HG03097 (cell line): ENCODE results near the gene ARHGAP9.
"Not testable (repeated sequence)": the region's sequence is repeated elsewhere in the genome, so short reads cannot be mapped to it uniquely, and the experiment has no call there.

Experiments used
- ATAC-seq: cut with Tn5 transposase; IDR thresholded peaks from one replicate; pipeline ENCODE4 v1.9.1; 2021; ENCODE audit not compliant: unreplicated experiment, low FRiP score

ARHGAP9 gene

DNA sequence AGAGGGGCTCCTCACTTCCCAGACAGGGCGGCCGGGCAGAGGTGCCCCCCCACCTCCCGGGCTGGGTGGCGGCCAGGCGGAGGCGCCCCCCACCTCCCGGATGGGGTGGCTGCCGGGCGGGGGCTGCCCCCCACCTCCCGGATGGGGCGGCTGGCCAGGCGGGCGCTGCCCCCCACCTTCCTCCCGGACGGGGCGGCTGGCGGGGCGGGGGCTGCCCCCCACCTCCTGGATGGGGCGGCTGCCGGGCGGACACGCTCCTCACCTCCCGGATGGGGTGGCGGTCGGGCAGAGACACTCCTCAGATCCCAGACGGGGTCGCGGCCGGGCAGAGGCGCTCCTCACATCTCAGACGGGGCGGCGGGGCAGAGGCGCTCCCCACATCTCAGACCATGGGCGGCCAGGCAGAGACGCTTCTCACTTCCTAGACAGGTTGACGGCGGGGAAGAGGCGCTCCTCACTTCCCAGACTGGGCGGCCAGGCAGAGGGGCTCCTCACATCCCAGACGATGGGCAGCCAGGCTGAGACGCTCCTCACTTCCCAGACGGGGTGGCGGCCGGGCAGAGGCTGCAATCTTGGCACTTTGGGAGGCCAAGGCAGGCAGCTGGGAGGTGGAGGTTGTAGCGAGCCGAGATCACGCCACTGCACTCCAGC lies 15.5 kb upstream of the ARHGAP9 start:
- not testable (repeated sequence) for ATAC-seq

DNA sequence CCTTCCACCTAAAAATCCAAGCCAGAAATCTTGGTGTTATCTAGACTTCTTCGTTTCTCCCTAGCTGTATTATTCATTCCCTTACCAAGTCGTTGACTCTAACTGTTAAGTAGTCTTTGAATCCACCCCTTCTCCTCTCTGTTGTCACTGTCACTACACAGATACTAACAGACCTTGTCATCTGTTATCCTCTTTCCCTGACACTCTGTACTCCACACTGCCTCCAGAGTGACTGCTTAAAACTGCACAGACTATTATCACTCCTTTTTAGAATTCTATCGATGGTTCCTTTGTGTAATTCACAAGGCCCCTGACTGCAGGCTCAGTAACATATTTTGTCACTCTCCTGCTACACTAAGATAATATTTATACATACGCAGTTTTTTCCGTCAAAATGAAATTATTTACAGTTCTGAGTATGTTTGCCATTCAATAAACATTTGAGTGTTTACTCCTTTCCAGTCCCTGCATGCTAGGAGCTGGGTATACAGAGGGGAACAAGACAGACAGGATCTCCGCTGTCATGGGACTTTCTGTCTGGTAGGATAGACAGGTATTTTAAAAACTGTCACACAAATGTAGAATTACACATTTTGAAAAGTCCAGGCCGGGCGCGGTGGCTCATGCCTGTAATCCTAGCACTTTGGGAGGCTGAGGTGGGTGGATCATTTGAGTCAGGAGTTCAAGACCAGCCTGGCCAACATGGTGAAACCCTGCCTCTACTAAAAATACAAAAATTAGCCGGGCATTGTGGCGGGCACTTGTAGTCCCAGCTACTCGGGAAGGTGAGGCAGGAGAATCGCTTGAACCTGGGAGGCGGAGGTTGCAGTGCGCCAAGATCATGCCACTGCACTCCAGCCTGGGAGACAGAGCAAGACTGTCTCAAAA lies 12.0 kb upstream of the ARHGAP9 start:
- ATAC-seq, result no peak

- no peak for ATAC-seq
Observed at GRCh38 chr12:57490126-57490525, 10.5 kb upstream of the ARHGAP9 start.

- ATAC-seq, result no peak
Observed at GRCh38 chr12:57489157-57489641, 9.5 kb upstream of the ARHGAP9 start.

DNA sequence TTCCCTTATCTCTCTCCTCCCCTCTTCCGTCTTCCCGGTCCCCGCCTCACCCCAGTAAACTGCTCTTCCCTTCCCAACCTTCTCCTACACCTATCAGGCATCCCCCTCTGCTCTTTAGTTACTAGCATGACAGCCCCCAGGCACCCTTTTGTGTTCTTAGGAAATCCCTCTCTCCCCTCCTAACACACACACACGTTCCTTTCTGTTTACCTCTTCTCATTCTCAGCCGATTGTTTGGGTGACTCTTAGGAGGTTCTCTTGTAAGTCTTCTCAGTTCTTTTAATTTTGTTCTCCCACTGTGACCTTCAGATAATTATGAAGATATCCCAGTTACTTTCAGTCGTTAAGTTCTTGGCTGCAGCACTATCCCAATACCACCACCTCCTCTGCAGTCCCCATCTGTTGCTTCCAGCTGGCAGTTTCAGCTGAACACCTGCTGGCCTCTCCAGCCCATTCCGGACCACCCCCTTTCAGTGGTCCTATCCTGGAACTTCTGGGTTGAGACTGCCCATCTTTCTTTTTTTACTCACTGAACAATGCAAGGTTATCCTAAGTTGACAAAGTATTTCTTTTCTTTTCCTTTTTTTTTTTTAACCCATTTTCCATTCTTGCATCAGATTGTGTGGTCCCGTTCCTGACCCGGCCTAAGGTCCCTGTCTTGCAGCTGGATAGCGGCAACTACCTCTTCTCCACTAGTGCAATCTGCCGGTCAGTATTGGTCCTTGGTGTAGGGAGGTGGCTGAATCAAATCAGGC lies 8.9 kb upstream of the ARHGAP9 start:
- no peak for ATAC-seq

DNA sequence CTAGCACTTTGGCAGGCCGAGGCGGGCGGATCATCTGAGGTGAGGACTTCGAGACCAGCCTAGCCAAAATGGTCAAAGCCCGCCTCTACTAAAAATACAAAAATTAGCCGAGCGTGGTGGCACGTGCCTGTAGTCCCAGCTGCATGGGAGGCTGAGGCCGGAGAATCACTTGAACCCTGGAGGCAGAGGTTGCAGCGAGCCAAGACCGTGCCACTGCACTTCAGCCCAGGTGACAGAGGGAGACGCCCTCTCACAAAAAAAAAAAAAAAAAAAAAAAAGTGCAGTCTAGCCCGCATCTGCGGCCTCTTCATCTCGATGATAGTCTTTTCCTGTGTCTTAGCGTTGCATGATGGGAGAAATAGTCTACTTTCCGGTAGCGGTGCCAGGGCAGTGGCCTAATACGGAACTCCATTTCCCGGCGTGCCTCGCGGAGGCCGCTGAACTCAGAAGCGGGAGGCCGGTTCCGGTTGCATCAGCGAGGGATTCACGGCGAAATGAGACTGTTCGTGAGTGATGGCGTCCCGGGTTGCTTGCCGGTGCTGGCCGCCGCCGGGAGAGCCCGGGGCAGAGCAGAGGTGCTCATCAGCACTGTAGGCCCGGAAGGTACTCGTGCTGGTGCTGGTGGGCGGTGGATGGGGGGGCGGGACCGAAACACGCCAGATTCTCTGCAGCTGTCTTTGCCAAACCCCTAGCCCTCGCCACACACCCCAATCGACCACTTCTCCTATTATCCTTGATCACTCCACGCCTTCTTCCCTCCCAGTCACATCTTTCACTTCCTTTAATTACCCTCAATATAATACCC lies 8.1 kb upstream of the ARHGAP9 start, which contains the start of gene MARS1:
Gene MARS1 (plus strand): TSS at position 472 of the 805 bp plus-strand sequence. CDS start 23 bp downstream, at position 495.
- ATAC-seq, result peak; percentile 97

GRCh38 chr12:57487055-57487596 lies 7.5 kb upstream of the ARHGAP9 start:
- no peak for ATAC-seq

GRCh38 chr12:57485695-57486094 lies 6.0 kb upstream of the ARHGAP9 start:
- ATAC-seq, result no peak

- no peak for ATAC-seq
Observed at GRCh38 chr12:57483466-57483865, 3.8 kb upstream of the ARHGAP9 start.

DNA sequence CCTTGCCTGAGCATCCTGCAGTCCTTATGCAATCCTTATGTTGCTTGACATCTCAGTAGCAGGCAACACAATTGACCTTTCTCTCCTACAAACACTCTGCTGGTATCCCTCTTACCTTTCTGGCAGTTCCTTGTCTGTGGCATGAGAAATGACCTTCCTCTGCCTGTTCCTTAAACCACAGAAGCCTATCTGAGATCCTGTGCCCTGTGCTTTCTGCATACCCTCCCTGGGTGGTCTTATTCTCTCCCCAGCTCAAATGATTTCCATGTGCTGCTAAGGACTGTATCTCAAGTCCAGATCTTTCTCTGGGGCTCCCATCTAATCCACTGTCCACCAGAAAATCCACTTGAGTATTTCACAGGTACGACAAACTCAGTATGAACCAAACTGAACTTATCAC lies 2.0 kb upstream of the ARHGAP9 start:
- no peak for ATAC-seq

- no peak for ATAC-seq
Observed at GRCh38 chr12:57479043-57479375, 657 bp downstream of the ARHGAP9 start.

GRCh38 chr12:57477710-57478681 lies 1.7 kb downstream of the ARHGAP9 start:
- no peak for ATAC-seq

GRCh38 chr12:57476993-57477709 lies 2.5 kb downstream of the ARHGAP9 start:
- no peak for ATAC-seq

GRCh38 chr12:57476162-57476992 lies 3.3 kb downstream of the ARHGAP9 start:
- no peak for ATAC-seq

DNA sequence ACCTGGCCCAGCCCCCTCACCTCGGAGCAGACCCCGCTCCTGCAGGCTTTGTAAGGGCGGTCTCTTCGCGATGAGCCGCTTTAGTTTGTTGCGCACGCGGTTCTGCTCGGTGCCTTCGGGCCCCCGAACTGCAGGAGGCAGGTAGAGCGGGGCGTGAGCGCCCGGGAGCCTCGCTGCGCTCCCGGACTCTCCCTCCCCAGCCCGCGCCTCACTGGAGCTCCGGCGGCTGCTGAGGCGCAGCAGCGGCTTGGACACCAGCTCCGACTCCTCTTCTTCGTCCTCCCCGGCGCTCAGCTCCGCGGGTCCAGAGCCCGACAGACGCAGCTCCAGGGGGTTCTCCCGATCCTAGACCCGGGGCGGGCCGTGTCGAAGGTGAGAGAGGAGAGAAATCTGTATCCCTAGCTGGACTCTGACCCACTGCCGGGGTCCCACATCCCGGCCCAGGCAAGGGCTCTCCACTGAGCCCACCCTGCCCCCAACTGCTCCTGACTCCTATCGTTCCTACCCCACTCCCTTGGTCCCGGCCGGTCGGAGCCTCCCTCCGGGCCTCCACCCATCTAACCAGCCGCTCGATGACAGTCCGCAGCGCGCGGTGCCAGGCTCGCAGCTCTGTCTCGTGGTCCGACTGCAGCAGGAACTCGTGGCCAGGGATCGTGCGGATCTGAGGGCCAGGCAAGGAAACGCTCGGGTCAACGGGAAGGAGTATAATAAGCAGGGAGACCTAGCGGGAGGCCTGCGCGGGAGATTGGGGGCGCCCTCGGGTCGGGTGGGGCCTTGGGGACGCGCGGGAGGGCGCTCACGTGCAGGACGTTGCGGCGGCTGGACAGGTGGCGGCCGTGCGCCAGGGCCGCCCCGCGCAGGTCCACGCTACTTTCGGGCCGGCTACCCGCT lies 4.2 kb downstream of the ARHGAP9 start:
- ATAC-seq, result no peak

DNA sequence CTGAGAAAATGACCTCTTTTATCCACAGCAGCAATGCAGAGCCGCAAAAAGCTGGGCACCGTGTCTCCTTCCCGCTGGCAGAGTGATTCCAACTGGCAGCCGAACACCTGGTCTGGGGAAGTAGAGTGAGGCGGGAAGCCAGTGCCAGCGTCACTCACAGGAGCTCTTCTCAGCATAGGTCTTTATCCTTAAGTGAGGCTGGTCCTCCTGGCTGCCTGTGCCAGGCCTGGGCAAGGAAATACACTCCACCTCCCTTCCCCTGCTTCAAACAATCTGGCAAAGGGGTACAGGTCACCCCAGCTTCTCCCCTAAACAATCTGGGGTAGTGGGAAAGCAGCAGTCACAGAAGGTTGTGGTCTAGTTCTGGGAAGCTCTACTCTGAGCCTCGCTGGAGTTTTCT lies 4.8 kb downstream of the ARHGAP9 start:
- ATAC-seq, result no peak
